Fibroblast of skin of right biceps (primary cell): ENCODE data around the gene FLOT2.
"Not testable (repeated sequence)": the region's sequence is repeated elsewhere in the genome, so short reads cannot be mapped to it uniquely, and the experiment has no call there.

Source experiments
- DNase-seq: peaks from one replicate; pipeline ENCODE4 v3.0.0-alpha.2; 2013

The FLOT2 gene

GRCh38 chr17:28841901-28842281 lies 55.6 kb downstream of the FLOT2 start:
- no peak for DNase-seq

DNA sequence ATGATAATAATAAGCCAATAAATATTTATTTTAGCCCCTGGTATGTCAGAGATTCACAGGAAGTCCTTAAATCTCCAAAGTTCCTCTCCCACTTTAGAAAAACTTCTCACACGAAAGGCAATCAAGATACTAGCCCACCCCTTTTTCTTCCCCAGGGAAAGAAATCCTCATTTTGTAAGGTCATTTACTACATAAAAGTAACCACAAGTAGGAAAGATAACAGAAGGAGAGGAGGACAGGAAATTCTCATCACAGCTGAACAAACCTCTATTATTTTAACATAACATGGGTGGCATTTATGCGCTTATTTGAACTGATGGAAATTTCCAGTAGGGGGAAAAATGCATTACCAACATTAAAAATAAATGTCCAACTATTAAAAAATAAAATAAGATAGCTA lies 58.3 kb downstream of the FLOT2 start:
- no peak for DNase-seq

- not testable (repeated sequence) for DNase-seq
These were observed 61.0 kb downstream of the FLOT2 start for GRCh38 chr17:28836541-28836940.

- DNase-seq, result no peak
These were observed 63.1 kb downstream of the FLOT2 start for GRCh38 chr17:28834420-28834819.
